Measurements from ENCODE around the gene GSTA4. TPM values are rescaled to one million over a fixed set of nuclear protein-coding genes. Genes with fewer than 3 reads are reported as not detected.

Gene GSTA4
- total RNA-seq, 1 experiment from 2014 or later: 20.9 TPM

- no peaks in the 10 kb centered on the region for H3F3A ChIP-seq (ENCODE audit: low read length, unreplicated experiment)
- POLR2A ChIA-PET (ENCODE audit: unreplicated experiment): no interaction called here
- peaks cover 11% of the 10 kb centered on the region for H3K4me1 ChIP-seq (ENCODE audit: insufficient read depth, low read length)
- no peaks in the 10 kb centered on the region for H4K20me1 ChIP-seq (ENCODE audit: low read length)
- H3K4me2 ChIP-seq (ENCODE audit: low read length): no peak overlapping the region
- no peaks in the 10 kb centered on the region for H3K9me3 ChIP-seq (ENCODE audit: low read length)
- H3K27ac ChIP-seq (ENCODE audit: low read length): no peak overlapping the region
- no TSS peak for BruUV-seq (replicated peaks)
- CTCF ChIA-PET: no interaction called here
- DNase-seq (no peak), ATAC-seq (no peak)
- TF ChIP-seq EZH2phosphoT487 (IDR thresholded peaks at IDR 0.05; ENCODE audit: borderline replicate concordance, low read length) (no peak), CTCF (conservative IDR thresholded peaks at IDR 0.05; ENCODE audit: low read depth, low read length) (no peak), EZH2 (IDR thresholded peaks at IDR 0.05; ENCODE audit: low read length, unreplicated experiment) (no peak)
- intact Hi-C loops (cut with micrococcal nuclease): no loop called here
- no peaks in the 10 kb centered on the region for H3K27me3 ChIP-seq (ENCODE audit: low read length)
- no peaks in the 10 kb centered on the region for H3K36me3 ChIP-seq (ENCODE audit: low read depth, low read length)
- H2AFZ ChIP-seq (ENCODE audit: low read length): no peak overlapping the region
- no peak overlapping the region for H3K4me3 ChIP-seq (ENCODE audit: low read length)
- no peak overlapping the region for H3K9ac ChIP-seq (ENCODE audit: low read length)
- H3K79me2 ChIP-seq (ENCODE audit: low read length): no peaks in the 10 kb centered on the region
- H3K9me2 ChIP-seq (replicated peaks; ENCODE audit: low read length): no peaks in the 10 kb centered on the region
Observed at GRCh38 chr6:52981222-52981900, 13.7 kb downstream of the GSTA4 start.

- ATAC-seq (no peak), DNase-seq (no peak)
- Histone ChIP-seq H4K20me1 (ENCODE audit: low read length) (no peaks in the 10 kb centered on the region), H3K4me2 (ENCODE audit: low read length) (no peak overlapping the region), H3K9me2 (replicated peaks; ENCODE audit: low read length) (no peaks in the 10 kb centered on the region), H2AFZ (ENCODE audit: low read length) (no peak overlapping the region), H3F3A (ENCODE audit: low read length, unreplicated experiment) (no peaks in the 10 kb centered on the region), H3K36me3 (ENCODE audit: low read depth, low read length) (no peaks in the 10 kb centered on the region), H3K79me2 (ENCODE audit: low read length) (no peaks in the 10 kb centered on the region), H3K27me3 (ENCODE audit: low read length) (no peaks in the 10 kb centered on the region), H3K9me3 (ENCODE audit: low read length) (no peaks in the 10 kb centered on the region), H3K9ac (ENCODE audit: low read length) (no peak overlapping the region), H3K4me1 (ENCODE audit: insufficient read depth, low read length) (peaks cover 5% of the 10 kb centered on the region; the same call in 1 of the 2 replicates), H3K27ac (ENCODE audit: low read length) (no peak overlapping the region), H3K4me3 (ENCODE audit: low read length) (no peak overlapping the region)
- no peak for TF ChIP-seq CTCF (conservative IDR thresholded peaks at IDR 0.05; ENCODE audit: low read depth, low read length)
- TF ChIP-seq EZH2phosphoT487 (IDR thresholded peaks at IDR 0.05; ENCODE audit: borderline replicate concordance, low read length): no peak
- no peak for TF ChIP-seq EZH2 (IDR thresholded peaks at IDR 0.05; ENCODE audit: low read length, unreplicated experiment)
- intact Hi-C loops (cut with micrococcal nuclease): loop anchor here (5.0 kb wide), 1 partner anchor 94 kb away; no protein-coding TSS in a partner anchor
- no TSS peak for BruUV-seq (replicated peaks)
- ChIA-PET POLR2A (ENCODE audit: unreplicated experiment) (no interaction called here), CTCF (no interaction called here)
Observed at GRCh38 chr6:52976591-52977035, 18.5 kb downstream of the GSTA4 start.

GRCh38 chr6:52976149-52976548 is 18.9 kb downstream of the GSTA4 start:
- no peaks in the 10 kb centered on the region for H3K79me2 ChIP-seq (ENCODE audit: low read length)
- no peaks in the 10 kb centered on the region for H3K9me2 ChIP-seq (replicated peaks; ENCODE audit: low read length)
- H3F3A ChIP-seq (ENCODE audit: low read length, unreplicated experiment): no peaks in the 10 kb centered on the region
- no peak overlapping the region for H3K4me3 ChIP-seq (ENCODE audit: low read length)
- TF ChIP-seq EZH2 (IDR thresholded peaks at IDR 0.05; ENCODE audit: low read length, unreplicated experiment) (no peak), CTCF (conservative IDR thresholded peaks at IDR 0.05; ENCODE audit: low read depth, low read length) (no peak)
- no peaks in the 10 kb centered on the region for H3K36me3 ChIP-seq (ENCODE audit: low read depth, low read length)
- ChIA-PET POLR2A (ENCODE audit: unreplicated experiment) (no interaction called here), CTCF (no interaction called here)
- intact Hi-C loops (cut with micrococcal nuclease): loop anchor here (5.0 kb wide), 1 partner anchor 94 kb away; no protein-coding TSS in a partner anchor
- no peaks in the 10 kb centered on the region for H3K27me3 ChIP-seq (ENCODE audit: low read length)
- no peak overlapping the region for H3K4me2 ChIP-seq (ENCODE audit: low read length)
- no peak for ATAC-seq
- no peaks in the 10 kb centered on the region for H4K20me1 ChIP-seq (ENCODE audit: low read length)
- no peak overlapping the region for H3K27ac ChIP-seq (ENCODE audit: low read length)
- H2AFZ ChIP-seq (ENCODE audit: low read length): no peak overlapping the region
- no peaks in the 10 kb centered on the region for H3K9me3 ChIP-seq (ENCODE audit: low read length)
- DNase-seq: no peak
- H3K4me1 ChIP-seq (ENCODE audit: insufficient read depth, low read length): peaks cover 5% of the 10 kb centered on the region; the same call in 1 of the 2 replicates
- no peak overlapping the region for H3K9ac ChIP-seq (ENCODE audit: low read length)
- no TSS peak for BruUV-seq (replicated peaks)
